HG02571 (cell line): ENCODE results near the gene HIVEP1.

Experiments
- ATAC-seq: cut with Tn5 transposase; IDR thresholded peaks from one replicate; pipeline ENCODE4 v1.9.1; 2021; ENCODE audit warnings: mild to moderate bottlenecking, moderate library complexity; ENCODE audit not compliant: unreplicated experiment

The HIVEP1 gene

GRCh38 chr6:12113190-12113577 is 101.1 kb downstream of the HIVEP1 start:
- ATAC-seq = peak; percentile 41

GRCh38 chr6:12114055-12114503 is 102.0 kb downstream of the HIVEP1 start:
- no peak for ATAC-seq

- ATAC-seq = no peak
Measured at GRCh38 chr6:12115001-12115400, 102.9 kb downstream of the HIVEP1 start.

GRCh38 chr6:12115492-12115891 is 103.4 kb downstream of the HIVEP1 start:
- no peak for ATAC-seq

GRCh38 chr6:12116264-12116800 is 104.2 kb downstream of the HIVEP1 start:
- ATAC-seq = no peak

GRCh38 chr6:12116978-12117377 is 104.9 kb downstream of the HIVEP1 start:
- no peak for ATAC-seq

GRCh38 chr6:12118607-12119006 is 106.5 kb downstream of the HIVEP1 start:
- no peak for ATAC-seq

- peak; percentile 64 for ATAC-seq
Measured at GRCh38 chr6:12119085-12119588, 107.0 kb downstream of the HIVEP1 start.

- no peak for ATAC-seq
Measured at GRCh38 chr6:12125396-12125795, 113.3 kb downstream of the HIVEP1 start.

GRCh38 chr6:12126051-12126450 is 113.9 kb downstream of the HIVEP1 start:
- no peak for ATAC-seq

- ATAC-seq = no peak
Measured at GRCh38 chr6:12129523-12129922, 117.4 kb downstream of the HIVEP1 start.

- no peak for ATAC-seq
Measured at GRCh38 chr6:12132351-12133222, 120.5 kb downstream of the HIVEP1 start.

GRCh38 chr6:12134581-12134980 is 122.5 kb downstream of the HIVEP1 start:
- no peak for ATAC-seq

GRCh38 chr6:12134991-12135390 is 122.9 kb downstream of the HIVEP1 start:
- no peak for ATAC-seq

GRCh38 chr6:12136905-12137304 is 124.8 kb downstream of the HIVEP1 start:
- ATAC-seq = no peak

- no peak for ATAC-seq
Measured at GRCh38 chr6:12137480-12137879, 125.4 kb downstream of the HIVEP1 start.

- ATAC-seq = no peak
Measured at GRCh38 chr6:12138381-12138780, 126.3 kb downstream of the HIVEP1 start.

- ATAC-seq = no peak
Measured at GRCh38 chr6:12138936-12139335, 126.8 kb downstream of the HIVEP1 start.

- no peak for ATAC-seq
Measured at GRCh38 chr6:12147557-12148316, 135.6 kb downstream of the HIVEP1 start.

- ATAC-seq = no peak
Measured at GRCh38 chr6:12148317-12148801, 136.2 kb downstream of the HIVEP1 start.

- no peak for ATAC-seq
Measured at GRCh38 chr6:12148841-12149240, 136.7 kb downstream of the HIVEP1 start.
